Mononuclear cell (primary cell): ENCODE results near the gene TMEM11. TPM values are rescaled to one million over a fixed set of nuclear protein-coding genes. Genes with fewer than 3 reads are reported as not detected.

Experiments
- total RNA-seq: library from RNA; depleted of rRNA; stranded (reverse); fragments of >200 nt; gene quantifications from one replicate; pipeline ENCODE4 v1.2.3, GENCODE V29; 2012

Gene TMEM11
- total RNA-seq, 1 donor = 15.8 TPM

Other genes with a start within 250 kb of the TMEM11 start
- 129 TPM for gene USP22, start 171.2 kb downstream of the TMEM11 start, total RNA-seq
- gene DHRS7B, start 87.2 kb downstream of the TMEM11 start, total RNA-seq = 5.8 TPM
- 3.3 TPM for gene NATD1, start 39.2 kb upstream of the TMEM11 start, total RNA-seq
- 57.4 TPM for gene MAP2K3, start 70.5 kb upstream of the TMEM11 start, total RNA-seq
- gene KCNJ12, start 162.2 kb upstream of the TMEM11 start, total RNA-seq = 0.10 TPM